ENCODE results near the gene BMPR1B. TPM values are rescaled to one million over a fixed set of nuclear protein-coding genes. Genes with fewer than 3 reads are reported as not detected.

Gene BMPR1B
- total and polyA plus RNA-seq, 4 donors: 0.27 to 0.70 (median 0.48) TPM

GRCh38 chr4:94887027-94887426 lies 129.3 kb downstream of the BMPR1B start:
- Histone ChIP-seq H3K27ac (ENCODE audit: low read depth in 1 of 2, low read length in 2 of 2) (no peak overlapping the region), H3K9ac (ENCODE audit: low read depth in 1 of 2, low read length in 2 of 2) (no peak overlapping the region), H3K27me3 (ENCODE audit: control insufficient read depth in 4 of 4, insufficient read depth in 4 of 4, low read length in 3 of 4) (no peaks in the 10 kb centered on the region), H3K36me3 (ENCODE audit: control insufficient read depth in 4 of 4, insufficient read depth in 3 of 4, low read depth in 1 of 4, low read length in 3 of 4) (no peaks in the 10 kb centered on the region), H3K4me3 (ENCODE audit: low read depth in 1 of 3, low read length in 3 of 3) (no peak overlapping the region), H3K4me1 (ENCODE audit: control insufficient read depth in 4 of 4, insufficient read depth in 4 of 4, low read length in 3 of 4) (no peaks in the 10 kb centered on the region), H3K9me3 (ENCODE audit: control insufficient read depth in 4 of 4, low read length in 3 of 4) (peaks cover 0 to 5% (median 2%) of the 10 kb centered on the region in 4 donors)
- 76% methylated on average over 3 of the region's 3 CpGs for WGBS
- no peak for DNase-seq (ENCODE audit: low spot score)
- TF ChIP-seq RXRA (IDR thresholded peaks at IDR 0.05): no peak
- no peak for TF ChIP-seq EGR1 (IDR thresholded peaks at IDR 0.05; ENCODE audit: low read depth in 2 of 2)

- TF ChIP-seq RXRA (IDR thresholded peaks at IDR 0.05) (no peak), REST (IDR thresholded peaks at IDR 0.05) (no peak), SP1 (IDR thresholded peaks at IDR 0.05) (no peak), JUND (IDR thresholded peaks at IDR 0.05) (no peak), CTCF (IDR thresholded peaks at IDR 0.05; ENCODE audit: low read depth, low read length, missing input control) (no peak), RAD21 (IDR thresholded peaks at IDR 0.05) (no peak)
- Histone ChIP-seq H3K27me3 (ENCODE audit: control insufficient read depth in 4 of 4, insufficient read depth in 4 of 4, low read length in 3 of 4) (no peaks in the 10 kb centered on the region), H3K27ac (ENCODE audit: low read depth in 1 of 2, low read length in 2 of 2) (no peak overlapping the region), H3K9ac (ENCODE audit: low read depth in 1 of 2, low read length in 2 of 2) (no peak overlapping the region), H3K36me3 (ENCODE audit: control insufficient read depth in 4 of 4, insufficient read depth in 3 of 4, low read depth in 1 of 4, low read length in 3 of 4) (no peaks in the 10 kb centered on the region), H3K4me3 (ENCODE audit: low read depth in 1 of 3, low read length in 3 of 3) (no peak overlapping the region), H3K9me3 (ENCODE audit: control insufficient read depth in 4 of 4, low read length in 3 of 4) (peaks cover 0 to 5% (median 2%) of the 10 kb centered on the region in 4 donors), H3K4me1 (ENCODE audit: control insufficient read depth in 4 of 4, insufficient read depth in 4 of 4, low read length in 3 of 4) (no peaks in the 10 kb centered on the region)
- DNase-seq (ENCODE audit: low spot score): no peak
- WGBS: 79% methylated on average over 1 of the region's 1 CpG
Observed at GRCh38 chr4:94889523-94889922, 131.8 kb downstream of the BMPR1B start.

GRCh38 chr4:94889946-94890345 lies 132.2 kb downstream of the BMPR1B start:
- WGBS: 74% methylated on average over 3 of the region's 3 CpGs
- Histone ChIP-seq H3K36me3 (ENCODE audit: control insufficient read depth in 4 of 4, insufficient read depth in 3 of 4, low read depth in 1 of 4, low read length in 3 of 4) (no peaks in the 10 kb centered on the region), H3K27ac (ENCODE audit: low read depth in 1 of 2, low read length in 2 of 2) (no peak overlapping the region), H3K4me1 (ENCODE audit: control insufficient read depth in 4 of 4, insufficient read depth in 4 of 4, low read length in 3 of 4) (no peaks in the 10 kb centered on the region), H3K27me3 (ENCODE audit: control insufficient read depth in 4 of 4, insufficient read depth in 4 of 4, low read length in 3 of 4) (no peaks in the 10 kb centered on the region), H3K9me3 (ENCODE audit: control insufficient read depth in 4 of 4, low read length in 3 of 4) (peaks cover 0 to 5% (median 2%) of the 10 kb centered on the region in 4 donors), H3K4me3 (ENCODE audit: low read depth in 1 of 3, low read length in 3 of 3) (no peak overlapping the region), H3K9ac (ENCODE audit: low read depth in 1 of 2, low read length in 2 of 2) (no peak overlapping the region)
- no peak for DNase-seq (ENCODE audit: low spot score)
- no peak for TF ChIP-seq RXRA (IDR thresholded peaks at IDR 0.05)
- no peak for TF ChIP-seq YY1 (IDR thresholded peaks at IDR 0.05)
- no peak for TF ChIP-seq ATF3 (IDR thresholded peaks at IDR 0.05)
- TF ChIP-seq GABPA (IDR thresholded peaks at IDR 0.05 in 1 of 2, conservative IDR thresholded peaks at IDR 0.05 in 1 of 2): no peak
- TF ChIP-seq REST (IDR thresholded peaks at IDR 0.05): no peak
- TF ChIP-seq RAD21 (IDR thresholded peaks at IDR 0.05): no peak
- no peak for TF ChIP-seq CTCF (IDR thresholded peaks at IDR 0.05; ENCODE audit: low read depth, low read length, missing input control)
- no peak for TF ChIP-seq HNF4G (IDR thresholded peaks at IDR 0.05)
- TF ChIP-seq MAX (IDR thresholded peaks at IDR 0.05): no peak
- TF ChIP-seq SP1 (IDR thresholded peaks at IDR 0.05): no peak

Data from liver (tissue), 9 donors.